Fibroblast of lung (primary cell): ENCODE results near the gene TLL2. TPM values are rescaled to one million over a fixed set of nuclear protein-coding genes. Genes with fewer than 3 reads are reported as not detected.

Experiments
- DNase-seq, 2 donors: peaks; one replicate each; pipeline versions ENCODE4 v3.0.0 to v3.0.0-alpha.2; 2010; ENCODE audit warnings: low read depth in 2 of 2
- H2AFZ ChIP-seq: 2 replicates; pipeline ENCODE4 v1.5.1; 2012; ENCODE audit warnings: low read length, control low read depth, inconsistent platforms
- H3K27ac ChIP-seq: 2 replicates; pipeline ENCODE4 v1.5.1; 2011; ENCODE audit warnings: low read length, control low read depth; ENCODE audit not compliant: insufficient read depth
- H3K27me3 ChIP-seq: 2 replicates; pipeline ENCODE4 v1.5.1; 2011; ENCODE audit warnings: mild to moderate bottlenecking, low read length; ENCODE audit not compliant: control insufficient read depth, insufficient read depth
- H3K36me3 ChIP-seq: 2 replicates; pipeline ENCODE4 v1.5.1; 2011; ENCODE audit warnings: low read length; ENCODE audit not compliant: control insufficient read depth, insufficient read depth
- H3K4me1 ChIP-seq: 2 replicates; pipeline ENCODE4 v1.5.1; 2011; ENCODE audit warnings: low read length; ENCODE audit not compliant: control insufficient read depth, insufficient read depth; ENCODE audit errors: extremely low read depth
- H3K4me2 ChIP-seq: 2 replicates; pipeline ENCODE4 v1.5.1; 2011; ENCODE audit warnings: low read length, control low read depth; ENCODE audit not compliant: insufficient read depth; ENCODE audit errors: extremely low read depth
- H3K4me3 ChIP-seq, 4 experiments: fragments of 200-600 bp in 1 of 4; sonication (generic) in 1 of 4; replicated peaks in 1 of 4; 2 replicates each; pipeline ENCODE4 v1.5.1; 2011 to 2016; ENCODE audit warnings: low read length in 4 of 4, low read depth in 3 of 4, mild to moderate bottlenecking in 3 of 4, control low read depth in 2 of 4, inconsistent platforms in 1 of 4, mixed read lengths in 1 of 4; ENCODE audit not compliant: insufficient read depth in 1 of 4; ENCODE audit errors: control extremely low read depth in 1 of 4
- H3K79me2 ChIP-seq: 2 replicates; pipeline ENCODE4 v1.5.1; 2012; ENCODE audit warnings: mild to moderate bottlenecking, low read length, inconsistent platforms; ENCODE audit not compliant: control insufficient read depth, insufficient read depth
- H3K9ac ChIP-seq: 2 replicates; pipeline ENCODE4 v1.5.1; 2011; ENCODE audit warnings: mild to moderate bottlenecking, low read length, control low read depth; ENCODE audit not compliant: insufficient read depth
- H3K9me3 ChIP-seq: 2 replicates; pipeline ENCODE4 v1.5.1; 2012; ENCODE audit warnings: low read depth, low read length; ENCODE audit not compliant: control insufficient read depth, insufficient read depth
- H4K20me1 ChIP-seq: 2 replicates; pipeline ENCODE4 v1.5.1; 2011; ENCODE audit warnings: low read length; ENCODE audit not compliant: control insufficient read depth, insufficient read depth; ENCODE audit errors: extremely low read depth
- EZH2 ChIP-seq: IDR thresholded peaks from 2 replicates; pipeline ENCODE4 v1.5.1; 2012; ENCODE audit warnings: low read length, control low read depth, mild to moderate bottlenecking; ENCODE audit errors: missing control alignments
- polyA plus RNA-seq, 2 donors: library from polyadenylated mRNA; depleted of rRNA in 1 of 2; stranded (reverse) in 1 of 2; unstranded in 1 of 2; fragments of >200 nt; gene quantifications; 2 replicates each; pipeline ENCODE4 v1.2.1, GENCODE V29; 2011 to 2012; ENCODE audit warnings: missing spikeins in 1 of 2
- total RNA-seq: library from RNA; depleted of rRNA; stranded (reverse); fragments of >200 nt; gene quantifications from 2 replicates; pipeline ENCODE4 v1.2.1, GENCODE V29; 2014
- TF ChIP-seq, protein P1 (sequence below), 2 donors: IDR thresholded peaks in 1 of 2; conservative IDR thresholded peaks in 1 of 2; 1 replicate in 1 of 2; 2 replicates in 1 of 2; pipeline ENCODE4 v1.5.1; 2011 to 2012; ENCODE audit warnings: low read length in 2 of 2, control low read depth in 1 of 2, inconsistent platforms in 1 of 2, low read depth in 1 of 2, mild to moderate bottlenecking in 1 of 2

Gene TLL2
- total and polyA plus RNA-seq, 2 donors (not counting 1 experiment from before 2014, with no cell fraction given), result 0.05 to 0.17 TPM

GRCh38 chr10:96457341-96457740 lies 56.4 kb downstream of the TLL2 start:
- TF ChIP-seq, protein P1, sequence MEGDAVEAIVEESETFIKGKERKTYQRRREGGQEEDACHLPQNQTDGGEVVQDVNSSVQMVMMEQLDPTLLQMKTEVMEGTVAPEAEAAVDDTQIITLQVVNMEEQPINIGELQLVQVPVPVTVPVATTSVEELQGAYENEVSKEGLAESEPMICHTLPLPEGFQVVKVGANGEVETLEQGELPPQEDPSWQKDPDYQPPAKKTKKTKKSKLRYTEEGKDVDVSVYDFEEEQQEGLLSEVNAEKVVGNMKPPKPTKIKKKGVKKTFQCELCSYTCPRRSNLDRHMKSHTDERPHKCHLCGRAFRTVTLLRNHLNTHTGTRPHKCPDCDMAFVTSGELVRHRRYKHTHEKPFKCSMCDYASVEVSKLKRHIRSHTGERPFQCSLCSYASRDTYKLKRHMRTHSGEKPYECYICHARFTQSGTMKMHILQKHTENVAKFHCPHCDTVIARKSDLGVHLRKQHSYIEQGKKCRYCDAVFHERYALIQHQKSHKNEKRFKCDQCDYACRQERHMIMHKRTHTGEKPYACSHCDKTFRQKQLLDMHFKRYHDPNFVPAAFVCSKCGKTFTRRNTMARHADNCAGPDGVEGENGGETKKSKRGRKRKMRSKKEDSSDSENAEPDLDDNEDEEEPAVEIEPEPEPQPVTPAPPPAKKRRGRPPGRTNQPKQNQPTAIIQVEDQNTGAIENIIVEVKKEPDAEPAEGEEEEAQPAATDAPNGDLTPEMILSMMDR (conservative IDR thresholded peaks at IDR 0.05 in 1 of 2, IDR thresholded peaks at IDR 0.05 in 1 of 2; ENCODE audit: low read depth in 1 of 2, low read length in 2 of 2), result no peak
- TF ChIP-seq EZH2, result no peak

GRCh38 chr10:96456296-96456840 lies 57.4 kb downstream of the TLL2 start:
- Histone ChIP-seq H3K4me2 (no peak overlapping the region), H3K27me3 (no peaks in the 10 kb centered on the region), H3K27ac (no peak overlapping the region), H2AFZ (no peak overlapping the region), H3K79me2 (no peaks in the 10 kb centered on the region), H3K9me3 (no peaks in the 10 kb centered on the region), H3K4me3 (no peak overlapping the region), H4K20me1 (no peaks in the 10 kb centered on the region), H3K9ac (no peak overlapping the region), H3K36me3 (no peaks in the 10 kb centered on the region), H3K4me1 (no peaks in the 10 kb centered on the region)
- DNase-seq, result no peak
- TF ChIP-seq EZH2, result no peak
- TF ChIP-seq, protein P1 (conservative IDR thresholded peaks at IDR 0.05 in 1 of 2, IDR thresholded peaks at IDR 0.05 in 1 of 2; ENCODE audit: low read depth in 1 of 2, low read length in 2 of 2), result no peak

More at GRCh38 chr10:96457341-96457740, 56.4 kb downstream of the TLL2 start:
- no peak overlapping the region for H3K9ac ChIP-seq
- DNase-seq, result no peak
- H3K79me2 ChIP-seq, result no peaks in the 10 kb centered on the region
- no peak overlapping the region for H3K4me3 ChIP-seq
- H3K36me3 ChIP-seq, result no peaks in the 10 kb centered on the region
- no peak overlapping the region for H3K4me2 ChIP-seq
- no peaks in the 10 kb centered on the region for H3K4me1 ChIP-seq
- no peaks in the 10 kb centered on the region for H4K20me1 ChIP-seq
- H3K27ac ChIP-seq, result no peak overlapping the region
- H3K27me3 ChIP-seq, result no peaks in the 10 kb centered on the region
- no peaks in the 10 kb centered on the region for H3K9me3 ChIP-seq
- no peak overlapping the region for H2AFZ ChIP-seq

- H3K79me2 ChIP-seq, result no peaks in the 10 kb centered on the region
Observed at GRCh38 chr10:96453856-96454583, 59.7 kb downstream of the TLL2 start.

More at GRCh38 chr10:96453856-96454583, 59.7 kb downstream of the TLL2 start:
- H2AFZ ChIP-seq, result no peak overlapping the region
- no peak overlapping the region for H3K4me2 ChIP-seq
- H3K27ac ChIP-seq, result no peak overlapping the region
- H3K9ac ChIP-seq, result no peak overlapping the region
- H4K20me1 ChIP-seq, result no peaks in the 10 kb centered on the region
- H3K4me1 ChIP-seq, result no peaks in the 10 kb centered on the region
- no peak for TF ChIP-seq EZH2
- TF ChIP-seq, protein P1 (conservative IDR thresholded peaks at IDR 0.05 in 1 of 2, IDR thresholded peaks at IDR 0.05 in 1 of 2; ENCODE audit: low read depth in 1 of 2, low read length in 2 of 2), result no peak
- no peak for DNase-seq
- H3K4me3 ChIP-seq, result no peak overlapping the region
- H3K27me3 ChIP-seq, result no peaks in the 10 kb centered on the region
- no peaks in the 10 kb centered on the region for H3K9me3 ChIP-seq
- H3K36me3 ChIP-seq, result no peaks in the 10 kb centered on the region
